Stomach (tissue), 9 donors: ENCODE results near the gene AGER. TPM values are rescaled to one million over a fixed set of nuclear protein-coding genes. Genes with fewer than 3 reads are reported as not detected.

ENCODE experiments used
- DNase-seq, 2 donors: peaks; one replicate each; pipeline versions ENCODE4 v3.0.0 to v3.0.0-alpha.2; 2013 to 2019
- H3K27ac ChIP-seq, 5 donors: fragments of 200-600 bp in 4 of 5; sonication (generic) in 4 of 5; one replicate each; pipeline ENCODE4 v1.5.1; 2013 to 2019; ENCODE audit warnings: mild to moderate bottlenecking in 1 of 5, moderate library complexity in 1 of 5
- H3K27me3 ChIP-seq, 3 donors: fragments of 200-600 bp; sonication (generic); one replicate each; pipeline ENCODE4 v1.5.1; 2017 to 2019; ENCODE audit warnings: mixed run types in 1 of 3
- H3K36me3 ChIP-seq, 4 donors: fragments of 200-600 bp; sonication (generic); 1 replicate in 3 of 4; 2 replicates in 1 of 4; pipeline ENCODE4 v1.5.1; 2016 to 2019
- H3K4me1 ChIP-seq, 4 donors: fragments of 200-600 bp; sonication (generic); one replicate each; pipeline ENCODE4 v1.5.1; 2016 to 2019
- H3K4me3 ChIP-seq, 4 donors: fragments of 200-600 bp; sonication (generic) in 3 of 4; one replicate each; pipeline ENCODE4 v1.5.1; 2016 to 2019; ENCODE audit warnings: mild to moderate bottlenecking in 1 of 4
- H3K9me3 ChIP-seq, 4 donors: fragments of 200-600 bp; sonication (generic); one replicate each; pipeline ENCODE4 v1.5.1; 2016 to 2019
- CTCF ChIP-seq, 7 experiments: fragments of 450-650 bp in 4 of 7; fragments of 200-600 bp in 3 of 7; sonication (generic) in 3 of 7; IDR thresholded peaks; one replicate each; pipeline ENCODE4 v1.5.1; 2016 to 2019; ENCODE audit warnings: antibody characterized with exemption in 7 of 7, control low read depth in 2 of 7, mild to moderate bottlenecking in 1 of 7
- EP300 ChIP-seq: sonication (generic); formaldehyde crosslinking; IDR thresholded peaks from one replicate; pipeline ENCODE4 v1.6.1; 2017; ENCODE audit warnings: antibody characterized with exemption
- POLR2A ChIP-seq, 4 donors: fragments of 450-650 bp; IDR thresholded peaks; one replicate each; pipeline ENCODE4 v1.6.1; 2016; ENCODE audit warnings: antibody characterized with exemption in 4 of 4, control low read depth in 2 of 4, mild to moderate bottlenecking in 1 of 4, moderate library complexity in 1 of 4
- POLR2AphosphoS5 ChIP-seq, 3 donors: sonication (generic); formaldehyde crosslinking; IDR thresholded peaks; one replicate each; pipeline ENCODE4 v1.6.1; 2016; ENCODE audit warnings: antibody characterized with exemption in 3 of 3
- WGBS, 5 donors: extraction: QIAGEN DNeasy Blood & Tissue Kit in 3 of 5; methylation state at CpG; one replicate each; pipeline versions ENCODE4 v1.1.5 to v1.1.7; 2013 to 2018; 5-methylcytosine and 5-hydroxymethylcytosine counted together
- intact Hi-C: fragments of 100-400 bp; cut with DNase I; formaldehyde crosslinking; loops from one replicate; pipeline ENCODE4 v1.15.1; 2023; ENCODE audit warnings: low total_unique reads
- polyA plus RNA-seq, 3 donors: library from polyadenylated mRNA; stranded (reverse); fragments of 200-250 nt; gene quantifications; one replicate each; pipeline ENCODE4 v1.2.3, GENCODE V29; 2013
- total RNA-seq, 5 donors: library from RNA; depleted of rRNA; stranded (reverse); fragments of >200 nt; gene quantifications; one replicate each; pipeline versions ENCODE4 v1.1.0 to v1.2.3, GENCODE V29; 2014 to 2016
- donor health status: healthy with polysubstance abuse.
- donor health status: Bipolar disorder and iron deficiency.
- donor health status: healthy.

The AGER gene
- total and polyA plus RNA-seq, 8 donors, result 0.87 to 35.6 (median 14.9) TPM

DNA sequence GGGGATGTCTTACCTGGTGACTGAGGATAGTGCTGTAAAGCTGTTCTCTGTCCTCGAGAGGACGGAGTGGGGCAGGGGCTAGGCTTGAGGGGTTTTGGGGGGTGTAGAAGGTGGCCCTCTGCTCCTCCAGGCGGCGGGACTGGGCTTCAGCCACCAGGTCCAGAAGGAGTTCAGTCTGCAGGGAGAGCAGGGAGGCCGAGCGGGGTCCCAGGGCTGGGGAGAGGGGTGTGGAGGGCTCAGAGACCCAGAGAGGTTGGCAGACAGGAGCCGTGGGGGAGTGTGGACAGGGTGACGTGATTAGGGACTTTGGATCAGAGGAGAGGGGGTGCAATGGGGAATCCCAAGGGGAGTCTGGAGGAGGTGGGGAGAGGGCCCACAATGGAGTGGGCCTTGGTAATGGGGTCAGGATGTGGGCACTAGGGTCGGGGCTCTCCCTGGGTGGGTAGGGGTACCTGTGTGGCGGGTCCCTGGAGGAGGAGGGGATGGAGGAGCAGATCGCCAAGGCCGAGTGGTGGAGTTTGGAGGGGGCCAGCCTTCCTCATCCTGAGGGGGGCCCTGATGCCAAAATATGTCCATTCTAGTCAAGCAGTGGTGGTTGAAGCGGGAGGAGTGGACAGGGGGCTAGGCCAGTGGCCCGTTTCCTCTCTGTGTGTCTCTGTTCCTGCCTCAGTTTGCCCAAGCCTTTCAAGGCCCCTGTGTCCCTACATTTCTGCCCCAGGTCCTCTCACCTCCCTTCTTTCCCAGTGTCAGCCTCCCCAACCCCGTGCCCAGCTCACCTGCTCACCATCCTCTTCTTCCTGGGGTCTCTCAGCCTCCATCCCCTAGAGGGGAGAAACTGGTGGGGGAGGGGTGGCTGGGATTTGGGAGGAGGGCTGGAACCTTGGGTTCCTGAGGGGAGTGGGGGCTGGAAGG is 7.9 kb upstream of the AGER start:
- peak overlapping the region; percentile 31 to 76 (median 57) for H3K4me3 ChIP-seq
- WGBS, 5 donors, result 55 to 69% (median 65%) methylated on average over 15 of the region's 15 CpGs
- DNase-seq, result peak in 1 of 2 donors; percentile 22
- peaks cover 12 to 14% (median 13%) of the 10 kb centered on the region in 4 donors for H3K36me3 ChIP-seq
- TF ChIP-seq POLR2AphosphoS5 (IDR thresholded peaks at IDR 0.05) (no peak), POLR2A (IDR thresholded peaks at IDR 0.05) (no peak), CTCF (IDR thresholded peaks at IDR 0.05) (no peak), EP300 (no peak)
- H3K4me1 ChIP-seq, result peaks cover 44 to 83% (median 70%) of the 10 kb centered on the region in 4 donors
- peak overlapping the region; percentile 76 to 100 (median 96) for H3K27ac ChIP-seq
- intact Hi-C loops, result no loop called here
- no peaks in the 10 kb centered on the region for H3K9me3 ChIP-seq
- no peaks in the 10 kb centered on the region for H3K27me3 ChIP-seq

GRCh38 chr6:32190911-32191677 is 7.0 kb upstream of the AGER start:
- intact Hi-C loops, result no loop called here
- Histone ChIP-seq H3K36me3 (peaks cover 18 to 23% (median 21%) of the 10 kb centered on the region in 4 donors), H3K9me3 (no peaks in the 10 kb centered on the region), H3K27me3 (no peaks in the 10 kb centered on the region), H3K4me3 (peak overlapping the region; percentile 69 to 90 (median 81)), H3K27ac (peak overlapping the region; percentile 94 to 100 (median 97)), H3K4me1 (peaks cover 44 to 86% (median 73%) of the 10 kb centered on the region in 4 donors)
- WGBS, 5 donors, result 60 to 81% (median 78%) methylated on average over 8 of the region's 8 CpGs
- DNase-seq, result peak in 1 of 2 donors; percentile 40
- TF ChIP-seq POLR2AphosphoS5 (IDR thresholded peaks at IDR 0.05), result no peak
- no peak for TF ChIP-seq POLR2A (IDR thresholded peaks at IDR 0.05)
- no peak for TF ChIP-seq EP300
- TF ChIP-seq CTCF (IDR thresholded peaks at IDR 0.05), result no peak

GRCh38 chr6:32190054-32190851 is 6.2 kb upstream of the AGER start, which contains the start of gene PBX2:
Gene PBX2, minus strand, starts transcription at chr6:32190202. Its CDS starts 287 bp downstream, at chr6:32189915.
- no peaks in the 10 kb centered on the region for H3K9me3 ChIP-seq
- no peaks in the 10 kb centered on the region for H3K27me3 ChIP-seq
- H3K27ac ChIP-seq, result peak within 1 kb of the TSS; percentile 94 to 100 (median 97)
- intact Hi-C loops, result no loop called here
- TF ChIP-seq POLR2AphosphoS5 (IDR thresholded peaks at IDR 0.05) (peak; percentile 33 to 64 (median 60)), EP300 (no peak), POLR2A (IDR thresholded peaks at IDR 0.05) (peak in 2 of 4 donors; percentile 39 to 50)
- DNase-seq, result peak; percentile 89 to 97
- peaks cover 18 to 26% (median 24%) of the 10 kb centered on the region in 4 donors for H3K36me3 ChIP-seq
- peaks cover 48 to 91% (median 78%) of the 10 kb centered on the region in 4 donors for H3K4me1 ChIP-seq
- 0 to 2% (median 1%) methylated on average over 16 to 23 of the region's 23 CpGs for WGBS, 5 donors
- peak within 1 kb of the TSS; percentile 69 to 90 (median 81) for H3K4me3 ChIP-seq

DNA sequence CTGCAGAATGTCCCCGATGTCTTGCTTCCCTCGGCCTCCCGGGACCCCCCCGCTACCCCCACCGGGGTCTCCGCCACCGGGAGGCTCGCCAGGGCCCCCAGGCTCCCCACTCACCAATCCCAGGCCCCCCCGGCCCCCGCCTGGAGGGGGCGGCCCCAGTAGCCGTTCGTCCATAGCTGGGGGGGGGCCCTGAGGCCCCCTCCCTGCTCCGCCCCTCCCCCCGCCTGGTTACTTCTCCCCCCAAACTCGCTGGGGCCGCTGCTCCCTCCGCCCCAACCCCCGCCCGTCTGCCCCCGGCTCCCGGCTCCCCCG is 5.6 kb upstream of the AGER start:
- H3K27ac ChIP-seq, result peak overlapping the region; percentile 94 to 100 (median 97)
- peaks cover 43 to 90% (median 75%) of the 10 kb centered on the region in 4 donors for H3K4me1 ChIP-seq
- intact Hi-C loops, result no loop called here
- peaks cover 18 to 26% (median 24%) of the 10 kb centered on the region in 4 donors for H3K36me3 ChIP-seq
- no peak for TF ChIP-seq POLR2AphosphoS5 (IDR thresholded peaks at IDR 0.05)
- TF ChIP-seq CTCF (IDR thresholded peaks at IDR 0.05), result no peak
- TF ChIP-seq POLR2A (IDR thresholded peaks at IDR 0.05), result no peak
- TF ChIP-seq EP300, result no peak
- H3K4me3 ChIP-seq, result peak overlapping the region; percentile 69 to 90 (median 81)
- no peak for DNase-seq
- no peaks in the 10 kb centered on the region for H3K9me3 ChIP-seq
- WGBS, 5 donors, result 0 to 13% (median 3%) methylated on average over 7 to 23 of the region's 23 CpGs
- no peaks in the 10 kb centered on the region for H3K27me3 ChIP-seq
